Pulmonary artery endothelial cell (primary cell): ENCODE measurements around the gene MAN2A2. TPM values are rescaled to one million over a fixed set of nuclear protein-coding genes. Genes with fewer than 3 reads are reported as not detected.
"Not testable (repeated sequence)": the region's sequence is repeated elsewhere in the genome, so short reads cannot be mapped to it uniquely, and the experiment has no call there.

Source experiments
- DNase-seq: peaks from one replicate; pipeline ENCODE4 v3.0.0-alpha.2; 2011; ENCODE audit warnings: low read depth, low spot score
- total RNA-seq: library from RNA; depleted of rRNA; stranded (reverse); fragments of >200 nt; gene quantifications from 2 replicates; pipeline ENCODE4 v1.2.3, GENCODE V29; 2014

The MAN2A2 gene
- total RNA-seq, 1 donor from 2014 or later = 19.8 TPM

GRCh38 chr15:90903733-90904536 is 833 bp downstream of the MAN2A2 start:
- DNase-seq = no peak

- DNase-seq = no peak
These were observed 1.6 kb downstream of the MAN2A2 start for GRCh38 chr15:90904746-90905145.

- no peak for DNase-seq
These were observed 2.4 kb downstream of the MAN2A2 start for GRCh38 chr15:90905306-90906180.

- no peak for DNase-seq
These were observed 3.2 kb downstream of the MAN2A2 start for GRCh38 chr15:90906181-90906849.

GRCh38 chr15:90907051-90907660 is 4.1 kb downstream of the MAN2A2 start:
- DNase-seq = no peak

- DNase-seq = no peak
These were observed 4.9 kb downstream of the MAN2A2 start for GRCh38 chr15:90907838-90908507.

- not testable (repeated sequence) for DNase-seq
These were observed 6.3 kb downstream of the MAN2A2 start for GRCh38 chr15:90909449-90909848.

GRCh38 chr15:90909976-90910375 is 6.9 kb downstream of the MAN2A2 start:
- DNase-seq = no peak

GRCh38 chr15:90910441-90911301 is 7.6 kb downstream of the MAN2A2 start:
- DNase-seq = no peak

- no peak for DNase-seq
These were observed 8.2 kb downstream of the MAN2A2 start for GRCh38 chr15:90911302-90911623.

- no peak for DNase-seq
These were observed 9.0 kb downstream of the MAN2A2 start for GRCh38 chr15:90911906-90912769.

GRCh38 chr15:90912770-90913075 is 9.6 kb downstream of the MAN2A2 start:
- no peak for DNase-seq

GRCh38 chr15:90913398-90913944 is 10.4 kb downstream of the MAN2A2 start:
- no peak for DNase-seq

- no peak for DNase-seq
These were observed 11.4 kb downstream of the MAN2A2 start for GRCh38 chr15:90914305-90915080.

GRCh38 chr15:90915216-90915807 is 12.2 kb downstream of the MAN2A2 start:
- DNase-seq = no peak

- no peak for DNase-seq
These were observed 12.8 kb downstream of the MAN2A2 start for GRCh38 chr15:90915808-90916440.

GRCh38 chr15:90916461-90916860 is 13.4 kb downstream of the MAN2A2 start:
- no peak for DNase-seq
